ACHN (cell line): ENCODE measurements around the gene PPP3CA.

Source experiments
- DNase-seq: peaks from one replicate; pipeline ENCODE4 v3.0.0-alpha.2; 2015
- in situ Hi-C: cut with HindIII; loops from 2 replicates; pipeline ENCODE4 v1.10.0; 2017; ENCODE audit warnings: low sequenced_read_pairs, low pct_ligation_motif_present, low pct_unique_long_range_greater_than_20kb

PPP3CA gene

DNA sequence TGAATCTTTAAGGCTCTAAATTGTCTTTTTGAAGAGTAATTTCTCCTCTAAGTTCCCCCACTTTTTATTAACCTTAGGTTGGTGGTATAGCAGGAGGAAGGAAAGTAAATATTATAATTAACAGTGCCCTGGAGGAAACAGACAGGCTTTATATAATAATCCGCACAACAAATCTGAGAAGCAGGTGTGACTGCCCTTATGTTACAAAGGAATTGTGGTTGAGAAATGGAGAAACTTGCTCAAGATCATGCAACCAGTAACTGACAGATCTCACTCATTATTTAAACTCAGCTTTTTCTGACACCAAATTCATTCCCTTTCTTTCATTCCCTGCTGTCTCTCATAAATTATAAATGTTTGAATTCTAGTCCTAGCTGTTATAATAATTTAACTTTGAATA, 282.0 kb downstream of the PPP3CA start:
- in situ Hi-C loops = no loop called here
- DNase-seq = no peak

DNA sequence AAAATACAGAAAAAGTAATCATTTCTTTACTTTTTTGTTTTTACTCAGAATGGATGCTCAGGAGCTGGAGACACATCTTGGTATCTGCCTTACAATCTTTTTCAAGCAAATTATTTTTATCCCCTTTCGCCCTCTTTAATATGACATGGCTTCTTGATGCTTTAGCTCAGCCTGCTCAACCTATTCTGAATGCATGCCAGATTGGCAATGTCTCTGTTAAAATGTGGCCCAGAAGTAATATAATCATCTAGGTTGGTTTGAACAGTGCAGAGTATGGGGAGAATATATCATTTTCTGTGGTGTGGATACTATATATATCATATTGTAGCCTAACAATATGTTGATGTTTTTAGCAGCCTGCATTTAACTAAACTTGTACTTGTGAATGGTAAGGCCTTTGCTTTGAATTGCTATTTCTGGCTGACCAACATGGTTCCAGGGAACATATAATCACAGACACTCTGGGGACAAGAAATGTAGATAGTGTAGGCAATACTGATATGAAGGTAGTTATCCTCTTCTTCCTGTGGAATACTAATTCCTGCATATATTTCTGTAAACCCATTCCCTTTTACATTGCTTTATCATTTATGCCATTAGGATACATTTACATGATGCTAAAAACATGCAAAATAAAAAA, 282.7 kb downstream of the PPP3CA start:
- in situ Hi-C loops = no loop called here
- no peak for DNase-seq

DNA sequence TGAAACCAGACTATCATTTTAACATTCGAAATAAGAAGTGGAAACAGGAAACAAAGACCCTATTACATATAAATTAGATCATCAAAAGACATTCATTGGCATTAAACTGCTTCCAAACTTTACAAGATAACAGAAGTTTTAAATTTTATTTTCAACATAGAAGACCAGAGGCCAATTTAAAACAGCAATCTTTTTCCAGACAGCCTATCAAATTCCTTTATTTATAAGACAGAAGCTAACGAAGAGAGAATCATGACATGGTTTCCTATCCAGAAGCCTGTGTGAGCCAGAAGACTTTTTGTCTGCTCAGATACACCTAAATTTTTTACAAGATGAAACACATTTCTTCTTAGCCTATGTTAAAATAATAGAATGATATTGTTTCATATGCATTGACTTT, 291.9 kb downstream of the PPP3CA start:
- in situ Hi-C loops = no loop called here
- DNase-seq = no peak

DNA sequence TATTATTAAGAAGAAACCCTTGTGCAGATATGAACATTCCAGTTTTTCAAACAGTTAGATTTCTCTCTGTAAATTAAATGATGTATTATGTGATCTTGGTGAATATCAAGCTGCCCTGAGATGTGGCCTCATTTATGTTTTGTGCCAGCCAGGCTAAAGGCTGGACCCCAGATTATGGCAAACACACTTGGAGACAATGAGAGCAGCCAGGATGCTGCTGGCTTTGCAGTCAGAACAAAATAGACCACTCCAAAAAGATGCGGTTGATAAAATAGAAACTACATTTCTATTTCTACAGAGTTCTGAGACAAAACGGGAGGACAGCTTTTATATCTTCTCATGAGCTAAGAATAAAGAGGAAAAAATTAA, 296.5 kb downstream of the PPP3CA start:
- in situ Hi-C loops = no loop called here
- no peak for DNase-seq

GRCh38 chr4:101050088-101050836, 297.1 kb downstream of the PPP3CA start:
- DNase-seq = no peak
- in situ Hi-C loops = no loop called here

DNA sequence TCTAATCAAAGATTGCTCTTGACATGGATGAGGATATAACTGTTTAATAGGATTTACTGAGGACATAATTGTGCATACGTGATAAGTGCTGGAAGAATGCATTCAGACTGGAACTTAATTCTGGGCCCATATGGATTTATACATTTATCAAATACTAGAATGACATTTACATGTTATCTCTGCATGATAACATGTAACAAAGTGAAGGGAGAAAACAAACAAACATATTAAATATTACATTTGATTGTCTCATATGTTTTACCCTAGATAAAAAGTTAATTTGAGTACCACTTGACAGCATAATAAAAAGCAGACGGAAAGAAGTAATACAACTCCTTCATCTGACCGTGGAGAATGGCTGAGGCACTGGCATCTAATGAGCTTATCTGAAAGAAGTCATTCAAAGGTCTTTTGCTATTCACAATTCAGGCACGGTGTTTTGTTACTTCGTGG, 297.8 kb downstream of the PPP3CA start:
- in situ Hi-C loops = no loop called here
- DNase-seq = no peak

- in situ Hi-C loops = no loop called here
- no peak for DNase-seq
These were observed 302.6 kb downstream of the PPP3CA start for GRCh38 chr4:101044766-101045165.

DNA sequence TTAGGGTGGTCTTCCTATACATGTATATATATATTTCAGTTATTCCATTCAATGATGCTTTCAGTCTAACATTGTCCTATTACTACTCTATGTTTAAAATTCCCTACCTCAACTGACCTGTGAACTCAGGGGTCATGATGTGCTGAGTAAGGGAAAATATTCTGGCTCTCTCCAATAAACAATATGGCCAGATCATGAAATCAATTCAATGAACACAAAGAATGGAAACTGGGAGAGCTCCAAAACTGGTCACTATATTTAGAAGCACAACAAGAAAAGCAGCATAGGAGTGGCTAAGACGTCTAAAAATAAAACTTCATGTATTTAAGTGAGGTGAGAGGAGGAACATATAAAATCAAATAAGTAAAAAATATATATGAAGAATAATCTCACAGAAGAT, 304.5 kb downstream of the PPP3CA start:
- in situ Hi-C loops = no loop called here
- DNase-seq = no peak

DNA sequence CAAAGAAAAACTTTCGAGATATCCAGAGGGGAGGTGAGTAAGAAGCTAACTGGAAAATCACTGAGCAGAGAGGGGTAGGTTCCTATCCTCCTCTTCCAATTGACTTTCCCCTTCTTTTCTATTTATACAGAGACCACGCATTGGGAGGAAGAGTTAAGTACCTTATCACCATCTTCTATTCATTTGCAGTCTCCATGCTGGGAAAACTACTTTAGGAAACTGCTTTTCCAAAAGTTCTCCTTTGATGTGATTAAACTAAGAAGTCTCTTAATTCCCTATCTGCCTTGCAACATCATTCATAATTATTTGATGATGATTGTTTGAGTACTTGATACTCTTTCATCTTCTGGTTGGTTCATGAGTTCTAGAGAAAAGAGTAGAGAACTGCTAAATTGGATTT, 306.6 kb downstream of the PPP3CA start:
- no peak for DNase-seq
- in situ Hi-C loops = no loop called here

- in situ Hi-C loops = no loop called here
- DNase-seq = no peak
These were observed 308.0 kb downstream of the PPP3CA start for GRCh38 chr4:101039367-101039766.

GRCh38 chr4:101037938-101038413, 309.4 kb downstream of the PPP3CA start:
- in situ Hi-C loops = no loop called here
- DNase-seq = no peak

- in situ Hi-C loops = no loop called here
- no peak for DNase-seq
These were observed 310.1 kb downstream of the PPP3CA start for GRCh38 chr4:101037249-101037648.

GRCh38 chr4:101035487-101035886, 311.8 kb downstream of the PPP3CA start:
- in situ Hi-C loops = no loop called here
- no peak for DNase-seq

DNA sequence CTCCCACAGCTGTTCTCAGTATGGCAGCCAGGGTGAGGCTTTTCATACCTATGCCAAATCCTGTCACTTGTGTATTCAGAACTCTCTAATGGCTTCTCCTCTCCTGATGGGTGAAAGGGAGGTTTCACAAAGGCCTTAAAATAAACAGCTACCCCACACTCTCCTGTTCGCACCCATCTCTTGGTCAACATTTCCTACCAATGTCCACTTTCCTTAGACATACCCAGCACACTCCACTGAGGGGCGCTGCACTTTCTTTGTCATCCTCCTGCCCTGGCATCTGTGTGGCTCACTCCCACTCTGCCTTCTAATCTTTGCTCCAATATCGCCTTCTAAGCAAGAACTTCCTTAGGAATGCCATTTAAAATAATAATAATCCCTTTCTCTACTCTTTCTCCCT, 313.3 kb downstream of the PPP3CA start:
- DNase-seq = peak; percentile 2
- in situ Hi-C loops = no loop called here

DNA sequence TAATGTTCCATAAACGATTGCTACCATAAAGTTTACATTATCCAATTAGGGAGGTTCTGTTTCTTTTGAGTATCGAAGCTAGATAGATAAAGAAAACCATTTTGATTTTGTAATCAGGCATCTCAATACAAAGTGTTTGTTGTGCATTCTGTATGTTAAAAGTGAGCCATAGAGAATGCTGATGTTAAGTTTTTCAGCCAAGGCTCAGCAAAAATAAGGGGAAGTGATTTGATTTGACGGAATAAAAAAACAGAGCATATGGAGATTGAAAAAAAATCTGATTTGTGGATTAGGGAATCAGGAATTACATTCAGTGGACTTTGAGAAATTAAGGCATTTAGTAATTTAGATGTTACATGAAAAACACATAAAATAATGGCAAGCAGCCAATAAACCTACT, 314.8 kb downstream of the PPP3CA start:
- DNase-seq = no peak
- in situ Hi-C loops = no loop called here

DNA sequence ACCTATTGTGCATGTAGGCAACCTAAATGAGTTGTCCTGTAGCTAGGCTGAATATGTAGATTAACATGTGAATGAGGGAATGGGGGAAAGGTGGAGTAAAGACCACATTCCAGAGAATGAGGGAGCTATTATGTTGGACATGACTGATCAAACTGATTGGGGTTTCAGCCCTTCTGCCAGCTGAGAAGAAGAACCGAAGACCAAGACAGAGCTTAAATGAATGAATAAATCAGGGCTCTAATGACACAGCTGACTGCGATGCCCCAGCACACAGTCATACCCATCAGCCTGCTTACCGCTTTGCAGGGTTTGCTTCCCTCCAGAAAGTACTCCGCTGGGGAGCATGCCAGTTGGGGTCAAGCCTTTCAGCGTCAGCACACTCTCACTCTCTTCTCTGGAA, 315.4 kb downstream of the PPP3CA start:
- in situ Hi-C loops = no loop called here
- no peak for DNase-seq

DNA sequence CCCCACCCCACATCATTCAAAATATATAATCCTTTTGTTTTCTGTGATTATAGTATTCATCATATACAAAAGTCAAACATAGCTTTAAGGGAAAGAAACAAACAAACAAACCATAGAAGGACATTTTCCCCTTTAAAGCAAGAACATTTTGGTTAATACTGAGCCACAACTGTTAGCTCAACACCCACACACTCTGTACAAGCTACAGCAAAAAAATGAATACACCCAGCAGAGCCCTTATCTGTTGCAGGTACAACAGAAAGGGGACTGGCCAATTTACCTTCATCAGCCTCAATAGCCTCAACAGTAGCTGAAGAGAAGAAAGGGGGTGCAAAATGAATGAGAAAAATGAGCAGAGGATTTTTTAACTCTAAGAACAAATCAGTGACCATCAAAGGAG, 318.4 kb downstream of the PPP3CA start:
- in situ Hi-C loops = no loop called here
- DNase-seq = no peak

DNA sequence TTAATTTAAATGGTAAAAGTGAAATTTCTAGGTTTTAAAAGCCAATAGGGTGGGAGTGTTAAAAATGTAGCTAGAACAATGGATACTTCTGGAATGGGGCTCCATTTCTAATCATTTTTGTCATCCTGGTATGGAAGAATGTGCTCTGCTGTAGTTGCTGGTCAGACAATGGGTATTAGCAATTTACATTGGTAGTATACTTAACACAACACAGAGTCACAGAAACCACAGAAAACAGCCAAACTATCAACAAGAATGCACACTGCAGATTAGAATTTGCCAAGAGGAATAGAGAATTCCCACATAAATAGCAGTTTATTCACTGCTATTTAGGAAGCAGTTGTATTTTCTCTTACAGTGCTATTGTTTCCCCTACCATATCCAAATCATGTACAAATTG, 319.6 kb downstream of the PPP3CA start:
- no peak for DNase-seq
- in situ Hi-C loops = no loop called here

GRCh38 chr4:101025755-101026154, 321.6 kb downstream of the PPP3CA start:
- DNase-seq = no peak
- in situ Hi-C loops = no loop called here
